Measurements from ENCODE around the gene POLR3C. TPM values are rescaled to one million over a fixed set of nuclear protein-coding genes. Genes with fewer than 3 reads are reported as not detected.

POLR3C gene
- polyA plus RNA-seq, 1 experiment: 56.7 TPM

GRCh38 chr1:145843031-145843430, 19.0 kb downstream of the POLR3C start:
- Histone ChIP-seq H3K4me3 (ENCODE audit: low read depth, low read length) (no peak overlapping the region), H3K36me3 (ENCODE audit: control insufficient read depth, insufficient read depth, low read length) (peaks cover 16% of the 10 kb centered on the region), H3K27me3 (ENCODE audit: control insufficient read depth, insufficient read depth, low read length) (no peaks in the 10 kb centered on the region)
- ChIA-PET CTCF (interaction anchor here (0.8 to 11.1 kb wide), 4 partner anchors 15 to 165 kb away, joined by 3 to 179 read pairs (median 14); partner anchors contain the start of gene PIAS3), POLR2A (no interaction called here)
- no peak for DNase-seq (ENCODE audit: low read depth)
- no peak for TF ChIP-seq CTCF (IDR thresholded peaks at IDR 0.05; ENCODE audit: insufficient read depth, low read depth, low read length)

- POLR2A ChIA-PET: interaction anchor here (0.6 kb wide), 1 partner anchor 66 kb away, joined by 4 read pairs; no protein-coding TSS in a partner anchor
- CTCF ChIA-PET: interaction anchor here (0.8 to 11.1 kb wide), 35 partner anchors 8 to 194 kb away, joined by 3 to 179 read pairs (median 7); partner anchors contain the start of genes ANKRD34A, ANKRD35, HJV and ITGA10
- DNase-seq (ENCODE audit: low read depth): no peak
- no peak for TF ChIP-seq CTCF (IDR thresholded peaks at IDR 0.05; ENCODE audit: insufficient read depth, low read depth, low read length)
- Histone ChIP-seq H3K27me3 (ENCODE audit: control insufficient read depth, insufficient read depth, low read length) (no peaks in the 10 kb centered on the region), H3K36me3 (ENCODE audit: control insufficient read depth, insufficient read depth, low read length) (peaks cover 17% of the 10 kb centered on the region), H3K4me3 (ENCODE audit: low read depth, low read length) (peak overlapping the region; percentile 60)
Measured at GRCh38 chr1:145845144-145845513, 21.1 kb downstream of the POLR3C start.

GRCh38 chr1:145845514-145846161, 21.6 kb downstream of the POLR3C start, which contains the start of gene NUDT17:
NUDT17 (plus strand) TSS chr1:145845630; CDS start chr1:145845641, 11 bp downstream.
- peak; percentile 98 for TF ChIP-seq CTCF (IDR thresholded peaks at IDR 0.05; ENCODE audit: insufficient read depth, low read depth, low read length)

GRCh38 chr1:145846201-145846612, 22.2 kb downstream of the POLR3C start:
- H3K27me3 ChIP-seq (ENCODE audit: control insufficient read depth, insufficient read depth, low read length): no peaks in the 10 kb centered on the region
- no peak for DNase-seq (ENCODE audit: low read depth)
- H3K4me3 ChIP-seq (ENCODE audit: low read depth, low read length): peak overlapping the region; percentile 60
- POLR2A ChIA-PET: no interaction called here
- CTCF ChIA-PET: interaction anchor here (0.9 to 11.1 kb wide), 25 partner anchors 13 to 176 kb away, joined by 3 to 179 read pairs (median 11); partner anchors contain the start of genes ANKRD35, HJV, ITGA10 and LIX1L
- peaks cover 21% of the 10 kb centered on the region for H3K36me3 ChIP-seq (ENCODE audit: control insufficient read depth, insufficient read depth, low read length)
- peak; percentile 69 for TF ChIP-seq CTCF (IDR thresholded peaks at IDR 0.05; ENCODE audit: insufficient read depth, low read depth, low read length)

More at GRCh38 chr1:145845514-145846161, 21.6 kb downstream of the POLR3C start, which contains the start of gene NUDT17:
- CTCF ChIA-PET: interaction anchor here (0.8 to 11.1 kb wide), 37 partner anchors 9 to 193 kb away, joined by 3 to 179 read pairs (median 7); partner anchors contain the start of genes ANKRD34A, ANKRD35, HJV and ITGA10
- peaks cover 21% of the 10 kb centered on the region for H3K36me3 ChIP-seq (ENCODE audit: control insufficient read depth, insufficient read depth, low read length)
- H3K4me3 ChIP-seq (ENCODE audit: low read depth, low read length): peak within 1 kb of the TSS; percentile 60
- DNase-seq (ENCODE audit: low read depth): no peak
- POLR2A ChIA-PET: interaction anchor here (0.6 kb wide), 1 partner anchor 66 kb away, joined by 4 read pairs; no protein-coding TSS in a partner anchor
- H3K27me3 ChIP-seq (ENCODE audit: control insufficient read depth, insufficient read depth, low read length): no peaks in the 10 kb centered on the region

GRCh38 chr1:145847827-145848226, 23.8 kb downstream of the POLR3C start:
- TF ChIP-seq CTCF (IDR thresholded peaks at IDR 0.05; ENCODE audit: insufficient read depth, low read depth, low read length): no peak
- Histone ChIP-seq H3K27me3 (ENCODE audit: control insufficient read depth, insufficient read depth, low read length) (no peaks in the 10 kb centered on the region), H3K36me3 (ENCODE audit: control insufficient read depth, insufficient read depth, low read length) (peaks cover 20% of the 10 kb centered on the region), H3K4me3 (ENCODE audit: low read depth, low read length) (no peak overlapping the region)
- no peak for DNase-seq (ENCODE audit: low read depth)
- ChIA-PET POLR2A (no interaction called here), CTCF (interaction anchor here (0.6 to 11.1 kb wide), 10 partner anchors 12 to 163 kb away, joined by 3 to 179 read pairs (median 8); partner anchors contain the start of genes ITGA10, PIAS3 and RBM8A)

All from BJ (cell line).